ENCODE data around the gene SFXN3.
A peak's percentile ranks its signal among the peaks of the same experiment; 100 is the strongest.

SFXN3 gene

GRCh38 chr10:101043363-101043707, 12.3 kb downstream of the SFXN3 start:
- no peaks in the 10 kb centered on the region for H3K9me3 Mint-ChIP-seq
- H3K27ac Mint-ChIP-seq, result no peak overlapping the region
- no peak for DNase-seq (ENCODE audit: low spot score)
- peaks cover 5% of the 10 kb centered on the region for H3K36me3 Mint-ChIP-seq (ENCODE audit: low read depth)
- H3K4me3 Mint-ChIP-seq, result peak overlapping the region; percentile 91
- peaks cover 43% of the 10 kb centered on the region for H3K27me3 Mint-ChIP-seq (ENCODE audit: low read depth)
- H3K4me1 Mint-ChIP-seq (ENCODE audit: low read depth), result peaks cover 21% of the 10 kb centered on the region

- no peak for DNase-seq (ENCODE audit: low spot score)
- Mint-ChIP-seq H3K36me3 (ENCODE audit: low read depth) (peaks cover 3% of the 10 kb centered on the region), H3K4me3 (no peak overlapping the region), H3K27ac (no peak overlapping the region), H3K9me3 (no peaks in the 10 kb centered on the region), H3K27me3 (ENCODE audit: low read depth) (peaks cover 51% of the 10 kb centered on the region), H3K4me1 (ENCODE audit: low read depth) (peaks cover 24% of the 10 kb centered on the region)
Measured at GRCh38 chr10:101044117-101044516, 13.1 kb downstream of the SFXN3 start.

GRCh38 chr10:101046332-101047238, 15.6 kb downstream of the SFXN3 start:
- H3K27ac Mint-ChIP-seq, result no peak overlapping the region
- H3K4me3 Mint-ChIP-seq, result no peak overlapping the region
- peaks cover 23% of the 10 kb centered on the region for H3K4me1 Mint-ChIP-seq (ENCODE audit: low read depth)
- H3K36me3 Mint-ChIP-seq (ENCODE audit: low read depth), result peaks cover 1% of the 10 kb centered on the region
- H3K27me3 Mint-ChIP-seq (ENCODE audit: low read depth), result peaks cover 68% of the 10 kb centered on the region
- no peak for DNase-seq (ENCODE audit: low spot score)
- H3K9me3 Mint-ChIP-seq, result no peaks in the 10 kb centered on the region

GRCh38 chr10:101047268-101047667, 16.2 kb downstream of the SFXN3 start:
- Mint-ChIP-seq H3K9me3 (no peaks in the 10 kb centered on the region), H3K36me3 (ENCODE audit: low read depth) (peaks cover 1% of the 10 kb centered on the region), H3K4me3 (no peak overlapping the region), H3K4me1 (ENCODE audit: low read depth) (peaks cover 21% of the 10 kb centered on the region), H3K27ac (no peak overlapping the region), H3K27me3 (ENCODE audit: low read depth) (peaks cover 68% of the 10 kb centered on the region)
- no peak for DNase-seq (ENCODE audit: low spot score)

- Mint-ChIP-seq H3K9me3 (no peaks in the 10 kb centered on the region), H3K27ac (no peak overlapping the region), H3K4me1 (ENCODE audit: low read depth) (peaks cover 12% of the 10 kb centered on the region), H3K4me3 (no peak overlapping the region), H3K27me3 (ENCODE audit: low read depth) (peaks cover 68% of the 10 kb centered on the region), H3K36me3 (ENCODE audit: low read depth) (peaks cover 1% of the 10 kb centered on the region)
- no peak for DNase-seq (ENCODE audit: low spot score)
Measured at GRCh38 chr10:101047961-101048892, 17.2 kb downstream of the SFXN3 start.

GRCh38 chr10:101050208-101051069, 19.4 kb downstream of the SFXN3 start:
- H3K27me3 Mint-ChIP-seq (ENCODE audit: low read depth), result peaks cover 54% of the 10 kb centered on the region

GRCh38 chr10:101052285-101052684, 21.3 kb downstream of the SFXN3 start:
- Mint-ChIP-seq H3K4me3 (no peak overlapping the region), H3K36me3 (ENCODE audit: low read depth) (peaks cover 11% of the 10 kb centered on the region), H3K27me3 (ENCODE audit: low read depth) (peaks cover 35% of the 10 kb centered on the region), H3K4me1 (ENCODE audit: low read depth) (peaks cover 24% of the 10 kb centered on the region), H3K27ac (no peak overlapping the region), H3K9me3 (no peaks in the 10 kb centered on the region)
- no peak for DNase-seq (ENCODE audit: low spot score)

More at GRCh38 chr10:101050208-101051069, 19.4 kb downstream of the SFXN3 start:
- no peak overlapping the region for H3K27ac Mint-ChIP-seq
- H3K4me1 Mint-ChIP-seq (ENCODE audit: low read depth), result peaks cover 14% of the 10 kb centered on the region
- peak; percentile 73 for DNase-seq (ENCODE audit: low spot score)
- peaks cover 5% of the 10 kb centered on the region for H3K36me3 Mint-ChIP-seq (ENCODE audit: low read depth)
- peak overlapping the region; percentile 54 for H3K4me3 Mint-ChIP-seq
- H3K9me3 Mint-ChIP-seq, result no peaks in the 10 kb centered on the region

GRCh38 chr10:101053516-101053915, 22.5 kb downstream of the SFXN3 start:
- H3K9me3 Mint-ChIP-seq, result no peaks in the 10 kb centered on the region
- DNase-seq (ENCODE audit: low spot score), result no peak
- H3K4me1 Mint-ChIP-seq (ENCODE audit: low read depth), result peaks cover 28% of the 10 kb centered on the region
- H3K27ac Mint-ChIP-seq, result no peak overlapping the region
- peaks cover 23% of the 10 kb centered on the region for H3K27me3 Mint-ChIP-seq (ENCODE audit: low read depth)
- H3K4me3 Mint-ChIP-seq, result no peak overlapping the region
- H3K36me3 Mint-ChIP-seq (ENCODE audit: low read depth), result peaks cover 12% of the 10 kb centered on the region

- no peak for DNase-seq (ENCODE audit: low spot score)
- Mint-ChIP-seq H3K36me3 (ENCODE audit: low read depth) (peaks cover 13% of the 10 kb centered on the region), H3K9me3 (no peaks in the 10 kb centered on the region), H3K4me3 (no peak overlapping the region), H3K27me3 (ENCODE audit: low read depth) (peaks cover 15% of the 10 kb centered on the region), H3K4me1 (ENCODE audit: low read depth) (peaks cover 30% of the 10 kb centered on the region), H3K27ac (no peak overlapping the region)
Measured at GRCh38 chr10:101054351-101054750, 23.3 kb downstream of the SFXN3 start.

- Mint-ChIP-seq H3K27ac (no peak overlapping the region), H3K27me3 (ENCODE audit: low read depth) (peaks cover 9% of the 10 kb centered on the region), H3K9me3 (no peaks in the 10 kb centered on the region), H3K4me1 (ENCODE audit: low read depth) (peaks cover 35% of the 10 kb centered on the region), H3K4me3 (no peak overlapping the region), H3K36me3 (ENCODE audit: low read depth) (peaks cover 13% of the 10 kb centered on the region)
- DNase-seq (ENCODE audit: low spot score), result no peak
Measured at GRCh38 chr10:101054876-101055275, 23.8 kb downstream of the SFXN3 start.

GRCh38 chr10:101055411-101055810, 24.4 kb downstream of the SFXN3 start:
- Mint-ChIP-seq H3K36me3 (ENCODE audit: low read depth) (peaks cover 16% of the 10 kb centered on the region), H3K27ac (no peak overlapping the region), H3K4me3 (no peak overlapping the region), H3K4me1 (ENCODE audit: low read depth) (peaks cover 38% of the 10 kb centered on the region), H3K27me3 (ENCODE audit: low read depth) (peaks cover 5% of the 10 kb centered on the region), H3K9me3 (no peaks in the 10 kb centered on the region)
- no peak for DNase-seq (ENCODE audit: low spot score)

- Mint-ChIP-seq H3K36me3 (ENCODE audit: low read depth) (peaks cover 19% of the 10 kb centered on the region), H3K4me3 (no peak overlapping the region), H3K27ac (peak overlapping the region; percentile 20), H3K27me3 (ENCODE audit: low read depth) (peaks cover under 1% of the 10 kb centered on the region), H3K4me1 (ENCODE audit: low read depth) (peaks cover 36% of the 10 kb centered on the region), H3K9me3 (no peaks in the 10 kb centered on the region)
- no peak for DNase-seq (ENCODE audit: low spot score)
Measured at GRCh38 chr10:101056365-101057151, 25.5 kb downstream of the SFXN3 start.

All from T-helper 2 cell treated with Interferon-gamma antibody and Interleukin-4, amounts not matched to agents 5 μg/mL and 100 μg/mL, for 36 hours (primary cell).